HG03457 (cell line): Measurements from ENCODE around the gene ZNF230.

Experiments used
- ATAC-seq: cut with Tn5 transposase; IDR thresholded peaks from one replicate; pipeline ENCODE4 v1.9.1; 2021; ENCODE audit warnings: moderate number of reproducible peaks; ENCODE audit not compliant: unreplicated experiment

Gene ZNF230

DNA sequence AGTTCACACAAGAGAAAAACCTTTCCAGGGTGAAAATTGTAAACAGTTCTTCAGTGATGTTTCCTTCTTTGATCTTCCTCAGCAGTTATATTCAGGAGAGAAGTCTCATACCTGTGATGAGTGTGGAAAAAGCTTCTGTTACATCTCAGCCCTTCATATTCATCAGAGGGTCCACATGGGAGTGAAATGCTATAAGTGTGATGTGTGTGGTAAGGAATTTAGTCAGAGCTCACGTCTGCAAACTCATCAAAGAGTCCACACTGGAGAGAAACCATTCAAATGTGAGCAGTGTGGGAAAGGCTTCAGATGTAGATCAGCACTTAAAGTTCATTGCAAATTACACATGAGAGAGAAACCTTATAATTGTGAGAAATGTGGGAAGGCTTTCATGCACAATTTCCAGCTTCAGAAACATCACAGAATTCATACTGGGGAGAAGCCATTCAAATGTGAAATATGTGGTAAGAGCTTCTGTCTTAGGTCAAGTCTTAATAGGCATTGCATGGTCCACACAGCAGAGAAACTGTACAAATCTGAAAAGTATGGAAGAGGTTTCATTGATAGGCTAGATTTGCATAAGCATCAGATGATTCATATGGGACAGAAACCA lies 29.3 kb downstream of the ZNF230 start:
- no peak for ATAC-seq

GRCh38 chr19:44042147-44042546 lies 39.4 kb downstream of the ZNF230 start:
- ATAC-seq, result no peak

- ATAC-seq, result peak; percentile 19
Observed at GRCh38 chr19:44050740-44051649, 48.2 kb downstream of the ZNF230 start.

- ATAC-seq, result peak; percentile 54
Observed at GRCh38 chr19:44051650-44052402, 49.1 kb downstream of the ZNF230 start, which contains the start of gene ZNF223. Gene ZNF223, plus strand, starts transcription at chr19:44052036. Its CDS starts 3,141 bp downstream, at chr19:44055177.

- ATAC-seq, result no peak
Observed at GRCh38 chr19:44055870-44056269, 53.1 kb downstream of the ZNF230 start.

- ATAC-seq, result no peak
Observed at GRCh38 chr19:44059229-44059628, 56.5 kb downstream of the ZNF230 start.

GRCh38 chr19:44061038-44061437 lies 58.3 kb downstream of the ZNF230 start:
- ATAC-seq, result no peak
